Thymus (tissue), 11 donors: ENCODE data around the gene CAPZA2. TPM values are rescaled to one million over a fixed set of nuclear protein-coding genes. Genes with fewer than 3 reads are reported as not detected.

Experiments
- DNase-seq, 9 donors: peaks; one replicate each; pipeline ENCODE4 v3.0.0-alpha.2; 2013; ENCODE audit warnings: low spot score in 9 of 9, low read depth in 6 of 9, missing footprints in 1 of 9
- H3K27ac ChIP-seq, 2 donors: one replicate each; pipeline ENCODE4 v1.5.1; 2013; ENCODE audit warnings: control low read depth in 1 of 2, low read depth in 1 of 2, low read length in 1 of 2, mild to moderate bottlenecking in 1 of 2, moderate library complexity in 1 of 2
- H3K27me3 ChIP-seq, 2 donors: one replicate each; pipeline ENCODE4 v1.5.1; 2013; ENCODE audit warnings: low read length in 1 of 2; ENCODE audit not compliant: control insufficient read depth in 2 of 2, insufficient read depth in 1 of 2
- H3K36me3 ChIP-seq, 2 donors: one replicate each; pipeline ENCODE4 v1.5.1; 2013; ENCODE audit warnings: low read length in 1 of 2, mild to moderate bottlenecking in 1 of 2, moderate library complexity in 1 of 2; ENCODE audit not compliant: control insufficient read depth in 2 of 2, insufficient read depth in 2 of 2
- H3K4me1 ChIP-seq, 2 donors: one replicate each; pipeline ENCODE4 v1.5.1; 2013; ENCODE audit warnings: low read length in 2 of 2; ENCODE audit not compliant: control insufficient read depth in 2 of 2, insufficient read depth in 2 of 2
- H3K4me3 ChIP-seq, 2 donors: one replicate each; pipeline ENCODE4 v1.5.1; 2013; ENCODE audit warnings: low read length in 2 of 2, control low read depth in 1 of 2, mild to moderate bottlenecking in 1 of 2
- H3K9me3 ChIP-seq, 2 donors: one replicate each; pipeline ENCODE4 v1.5.1; 2013; ENCODE audit warnings: low read length in 1 of 2, mild to moderate bottlenecking in 1 of 2; ENCODE audit not compliant: control insufficient read depth in 2 of 2, insufficient read depth in 1 of 2
- WGBS: extraction: QIAGEN DNeasy Blood & Tissue Kit; methylation state at CpG from one replicate; pipeline ENCODE4 v1.1.7; 2013; 5-methylcytosine and 5-hydroxymethylcytosine counted together
- polyA plus RNA-seq: library from polyadenylated mRNA; stranded (reverse); fragments of 200-250 nt; gene quantifications from one replicate; pipeline ENCODE4 v1.2.3, GENCODE V29; 2013
- total RNA-seq: library from RNA; stranded (reverse); fragments of 120-200 nt; gene quantifications from one replicate; pipeline ENCODE4 v1.2.4, GENCODE V29; 2013
- donor health status: healthy.

CAPZA2 gene
- total and polyA plus RNA-seq, 2 donors = 55.9 to 150 TPM

- Histone ChIP-seq H3K36me3 (peaks cover 0 to 10% of the 10 kb centered on the region in 2 donors), H3K4me1 (peaks cover 0 to 9% of the 10 kb centered on the region in 2 donors), H3K27ac (no peak overlapping the region), H3K4me3 (no peak overlapping the region), H3K9me3 (no peaks in the 10 kb centered on the region), H3K27me3 (no peaks in the 10 kb centered on the region)
- no peak for DNase-seq
- WGBS = 96% methylated on average over 6 of the region's 6 CpGs
These were observed 8.8 kb downstream of the CAPZA2 start for GRCh38 chr7:116871061-116871700.

- peaks cover 0 to 9% of the 10 kb centered on the region in 2 donors for H3K4me1 ChIP-seq
- no peak overlapping the region for H3K27ac ChIP-seq
These were observed 9.6 kb downstream of the CAPZA2 start for GRCh38 chr7:116872026-116872425.

GRCh38 chr7:116873619-116874018 lies 11.2 kb downstream of the CAPZA2 start:
- Histone ChIP-seq H3K4me3 (no peak overlapping the region), H3K27ac (no peak overlapping the region), H3K27me3 (no peaks in the 10 kb centered on the region), H3K4me1 (peaks cover 0 to 9% of the 10 kb centered on the region in 2 donors), H3K36me3 (peaks cover 3 to 14% of the 10 kb centered on the region in 2 donors), H3K9me3 (no peaks in the 10 kb centered on the region)
- WGBS = 55% methylated on average over 1 of the region's 1 CpG
- no peak for DNase-seq

More at GRCh38 chr7:116872026-116872425, 9.6 kb downstream of the CAPZA2 start:
- peaks cover 3 to 10% of the 10 kb centered on the region in 2 donors for H3K36me3 ChIP-seq
- H3K9me3 ChIP-seq = no peaks in the 10 kb centered on the region
- 39% methylated on average over 1 of the region's 1 CpG for WGBS
- DNase-seq = no peak
- no peak overlapping the region for H3K4me3 ChIP-seq
- no peaks in the 10 kb centered on the region for H3K27me3 ChIP-seq

GRCh38 chr7:116876664-116877442 lies 14.5 kb downstream of the CAPZA2 start:
- H3K9me3 ChIP-seq = no peaks in the 10 kb centered on the region
- DNase-seq = no peak
- WGBS = 95% methylated on average over 8 of the region's 8 CpGs
- H3K27me3 ChIP-seq = no peaks in the 10 kb centered on the region
- H3K4me3 ChIP-seq = no peak overlapping the region
- no peak overlapping the region for H3K27ac ChIP-seq
- H3K4me1 ChIP-seq = peaks cover 0 to 9% of the 10 kb centered on the region in 2 donors
- H3K36me3 ChIP-seq = peaks cover 3 to 14% of the 10 kb centered on the region in 2 donors

- Histone ChIP-seq H3K4me3 (no peak overlapping the region), H3K4me1 (peaks cover 0 to 9% of the 10 kb centered on the region in 2 donors), H3K36me3 (peaks cover 3 to 12% of the 10 kb centered on the region in 2 donors), H3K27me3 (no peaks in the 10 kb centered on the region), H3K9me3 (no peaks in the 10 kb centered on the region), H3K27ac (no peak overlapping the region)
- WGBS = 97% methylated on average over 3 of the region's 3 CpGs
- DNase-seq = no peak
These were observed 15.2 kb downstream of the CAPZA2 start for GRCh38 chr7:116877443-116878217.

- Histone ChIP-seq H3K36me3 (peaks cover 0 to 16% of the 10 kb centered on the region in 2 donors), H3K27me3 (no peaks in the 10 kb centered on the region), H3K4me1 (no peaks in the 10 kb centered on the region), H3K4me3 (no peak overlapping the region), H3K9me3 (no peaks in the 10 kb centered on the region), H3K27ac (no peak overlapping the region)
- no peak for DNase-seq
- over 99% methylated on average over 3 of the region's 3 CpGs for WGBS
These were observed 22.3 kb downstream of the CAPZA2 start for GRCh38 chr7:116884691-116885090.

- H3K4me1 ChIP-seq = no peaks in the 10 kb centered on the region
- 71% methylated on average over 2 of the region's 2 CpGs for WGBS
These were observed 23.3 kb downstream of the CAPZA2 start for GRCh38 chr7:116885724-116886123.

GRCh38 chr7:116886543-116887156 lies 24.3 kb downstream of the CAPZA2 start:
- H3K4me1 ChIP-seq = no peaks in the 10 kb centered on the region

More at GRCh38 chr7:116885724-116886123, 23.3 kb downstream of the CAPZA2 start:
- no peaks in the 10 kb centered on the region for H3K9me3 ChIP-seq
- H3K36me3 ChIP-seq = peaks cover 0 to 19% of the 10 kb centered on the region in 2 donors
- no peak overlapping the region for H3K27ac ChIP-seq
- H3K27me3 ChIP-seq = no peaks in the 10 kb centered on the region
- DNase-seq = no peak
- no peak overlapping the region for H3K4me3 ChIP-seq

More at GRCh38 chr7:116886543-116887156, 24.3 kb downstream of the CAPZA2 start:
- H3K36me3 ChIP-seq = peaks cover 0 to 24% of the 10 kb centered on the region in 2 donors
- no peaks in the 10 kb centered on the region for H3K9me3 ChIP-seq
- H3K27ac ChIP-seq = no peak overlapping the region
- no peaks in the 10 kb centered on the region for H3K27me3 ChIP-seq
- DNase-seq = no peak
- no peak overlapping the region for H3K4me3 ChIP-seq
